DND-41 (cell line): ENCODE data around the gene RNF123.
A peak's percentile ranks its signal among the peaks of the same experiment; 100 is the strongest.

Source experiments
- ATAC-seq: fragments of 200-7000 bp; cut with Tn5 transposase; 3 replicates; pipeline ENCODE4 v1.9.1; 2021; ENCODE audit warnings: low read depth; ENCODE audit not compliant: insufficient read depth
- DNase-seq: peaks from one replicate; pipeline ENCODE4 v3.0.0-alpha.2; 2020
- H2AFZ ChIP-seq: 2 replicates; pipeline ENCODE4 v1.6.0; 2012; ENCODE audit warnings: low read depth, low read length
- H3K27ac ChIP-seq: 2 replicates; pipeline ENCODE4 v1.5.1; 2012; ENCODE audit warnings: low read length, inconsistent platforms
- H3K27me3 ChIP-seq: fragments of 200-600 bp; sonication (generic); 2 replicates; pipeline ENCODE4 v1.6.0; 2012; ENCODE audit warnings: low read length, mild to moderate bottlenecking, inconsistent platforms; ENCODE audit not compliant: insufficient read depth, poor library complexity
- H3K36me3 ChIP-seq: 2 replicates; pipeline ENCODE4 v1.5.1; 2012; ENCODE audit warnings: low read length, inconsistent platforms; ENCODE audit not compliant: insufficient read depth
- H3K4me1 ChIP-seq: 2 replicates; pipeline ENCODE4 v1.5.1; 2012; ENCODE audit warnings: mild to moderate bottlenecking, low read length; ENCODE audit not compliant: insufficient read depth
- H3K4me2 ChIP-seq: 2 replicates; pipeline ENCODE4 v1.6.0; 2012; ENCODE audit warnings: mild to moderate bottlenecking, moderate library complexity, low read length, inconsistent platforms; ENCODE audit not compliant: insufficient read depth
- H3K4me3 ChIP-seq, 2 experiments: fragments of 200-600 bp in 1 of 2; shearing (Covaris generic) in 1 of 2; 2 replicates each; pipeline ENCODE4 v1.5.1; 2012 to 2016; ENCODE audit warnings: inconsistent platforms in 2 of 2, low read length in 2 of 2, mild to moderate bottlenecking in 2 of 2, low read depth in 1 of 2, moderate library complexity in 1 of 2
- H3K79me2 ChIP-seq: 2 replicates; pipeline ENCODE4 v1.6.0; 2012; ENCODE audit warnings: low read length, inconsistent platforms; ENCODE audit not compliant: insufficient read depth
- H3K9ac ChIP-seq: 2 replicates; pipeline ENCODE4 v1.6.0; 2012; ENCODE audit warnings: low read depth, mild to moderate bottlenecking, inconsistent platforms, low read length, moderate library complexity
- H3K9me3 ChIP-seq: 2 replicates; pipeline ENCODE4 v1.5.1; 2012; ENCODE audit warnings: low read length, moderate library complexity, mild to moderate bottlenecking, inconsistent platforms; ENCODE audit not compliant: insufficient read depth, severe bottlenecking
- H4K20me1 ChIP-seq: 2 replicates; pipeline ENCODE4 v1.6.0; 2012; ENCODE audit warnings: low read length; ENCODE audit not compliant: insufficient read depth
- CTCF ChIP-seq: IDR thresholded peaks from 2 replicates; pipeline ENCODE4 v1.5.1; 2012; ENCODE audit warnings: borderline replicate concordance, low read length, moderate library complexity, mild to moderate bottlenecking; ENCODE audit not compliant: poor library complexity, severe bottlenecking; ENCODE audit errors: extremely low read depth
- EZH2 ChIP-seq: IDR thresholded peaks from 3 replicates; pipeline ENCODE4 v1.6.1; 2012; ENCODE audit warnings: borderline replicate concordance, low read depth, mild to moderate bottlenecking, moderate library complexity, low read length, inconsistent platforms; ENCODE audit not compliant: severe bottlenecking

Gene RNF123

DNA sequence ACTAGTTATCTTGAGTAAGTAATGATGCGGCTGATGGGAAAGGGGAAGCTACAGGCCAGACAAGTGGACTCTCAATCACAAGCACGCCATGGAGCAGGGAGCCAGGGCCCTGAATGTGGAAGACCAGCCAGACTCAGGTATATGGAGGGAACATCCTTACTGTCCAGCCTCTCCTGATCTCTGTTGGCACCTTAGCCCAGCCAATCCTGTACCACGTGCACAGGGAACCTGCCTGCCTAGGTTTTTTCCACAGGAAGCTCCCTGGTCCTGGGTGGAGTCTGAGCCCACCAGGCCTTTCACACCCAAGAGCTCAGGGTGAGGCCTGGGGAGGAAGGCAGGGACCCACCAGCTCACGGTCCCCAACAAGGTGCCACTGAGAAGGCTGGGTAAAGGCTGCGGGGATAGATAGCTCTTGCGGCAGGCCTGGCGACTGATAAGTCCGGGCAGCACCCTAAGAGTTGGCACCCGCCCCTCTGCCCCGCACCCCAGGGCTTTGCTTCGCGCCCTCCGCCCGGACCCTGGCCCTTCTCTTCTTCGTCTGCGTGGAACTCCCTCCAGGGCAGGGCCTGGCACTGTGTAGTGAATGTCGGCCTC is 16.1 kb upstream of the RNF123 start:
- H3K9me3 ChIP-seq: no peaks in the 10 kb centered on the region
- H3K27ac ChIP-seq: peak overlapping the region; percentile 87
- peaks cover 28% of the 10 kb centered on the region for H3K79me2 ChIP-seq
- no peaks in the 10 kb centered on the region for H3K27me3 ChIP-seq
- TF ChIP-seq CTCF: no peak
- no peak for TF ChIP-seq EZH2
- peak overlapping the region; percentile 81 for H2AFZ ChIP-seq
- H3K4me2 ChIP-seq: peak overlapping the region; percentile 99
- H3K4me1 ChIP-seq: peaks cover 34% of the 10 kb centered on the region
- peak overlapping the region; percentile 92 for H3K9ac ChIP-seq
- peak overlapping the region; percentile 72 to 97; a peak in 3 of 4 replicates for H3K4me3 ChIP-seq
- ATAC-seq (no peak), DNase-seq (no peak)
- peaks cover 16% of the 10 kb centered on the region; the same call in 1 of the 2 replicates for H4K20me1 ChIP-seq
- peaks cover 32% of the 10 kb centered on the region for H3K36me3 ChIP-seq

DNA sequence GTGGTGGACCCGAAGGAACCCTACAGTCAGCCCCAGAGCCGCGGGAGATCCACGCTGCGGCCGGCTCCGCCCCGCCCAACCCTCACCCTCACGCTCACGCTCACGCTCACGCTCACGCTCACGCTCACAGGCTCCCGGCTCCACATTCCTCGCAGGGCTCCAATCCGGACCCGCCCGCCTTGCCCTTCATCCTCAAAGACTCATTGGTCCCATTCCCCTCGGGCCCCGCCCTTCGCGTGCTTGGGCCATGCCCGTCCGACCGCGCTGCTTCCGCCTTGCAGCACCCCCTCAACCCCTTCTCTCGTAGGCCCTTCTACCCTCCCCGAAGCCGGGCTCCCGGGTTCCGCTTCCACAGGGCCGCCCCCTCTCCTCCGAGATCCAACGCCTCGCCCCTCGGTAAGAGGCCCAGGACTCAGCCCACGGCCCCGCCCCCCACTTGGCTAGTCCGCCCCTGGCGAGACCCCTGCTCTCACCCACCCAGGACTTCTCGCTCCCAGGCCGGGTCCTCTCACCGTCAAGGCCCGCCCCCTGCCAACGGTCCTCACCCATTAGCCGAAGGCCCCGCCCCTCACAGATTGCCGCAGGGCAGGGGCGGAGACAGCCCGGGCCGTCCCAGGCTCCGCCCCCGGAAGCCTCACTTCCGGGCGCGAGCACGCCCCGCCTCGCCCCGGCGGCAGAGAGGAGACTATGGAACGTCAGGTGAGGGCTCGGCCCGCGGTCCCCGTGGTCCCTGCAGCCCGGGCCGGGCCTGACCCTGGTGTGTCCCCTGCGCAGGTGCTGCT is 15.5 kb upstream of the RNF123 start, which contains the start of gene APEH:
Gene APEH, plus strand, starts transcription at position 637 of the 782 bp plus-strand sequence. Its CDS starts 51 bp downstream, at position 688.
- peak within 1 kb of the TSS; percentile 87 for H3K27ac ChIP-seq
- H3K4me3 ChIP-seq: peak within 1 kb of the TSS; percentile 72 to 97; a peak in 3 of 4 replicates
- H2AFZ ChIP-seq: peak within 1 kb of the TSS; percentile 83
- peak within 1 kb of the TSS; percentile 99 for H3K4me2 ChIP-seq
- H3K4me1 ChIP-seq: peaks cover 34% of the 10 kb centered on the region
- peaks cover 16% of the 10 kb centered on the region; the same call in 1 of the 2 replicates for H4K20me1 ChIP-seq
- peaks cover 39% of the 10 kb centered on the region for H3K36me3 ChIP-seq
- no peaks in the 10 kb centered on the region for H3K9me3 ChIP-seq
- peak; percentile 99 for DNase-seq
- TF ChIP-seq CTCF: no peak
- TF ChIP-seq EZH2: no peak
- H3K27me3 ChIP-seq: no peaks in the 10 kb centered on the region
- H3K79me2 ChIP-seq: peaks cover 28% of the 10 kb centered on the region
- peak; percentile 86 for ATAC-seq
- H3K9ac ChIP-seq: peak within 1 kb of the TSS; percentile 92

GRCh38 chr3:49674497-49674983 is 14.8 kb upstream of the RNF123 start:
- Histone ChIP-seq H3K4me3 (peak overlapping the region; percentile 72 to 97; a peak in 3 of 4 replicates), H3K4me2 (peak overlapping the region; percentile 99), H3K27ac (peak overlapping the region; percentile 87), H3K4me1 (peaks cover 34% of the 10 kb centered on the region), H3K36me3 (peaks cover 45% of the 10 kb centered on the region), H3K9ac (peak overlapping the region; percentile 92), H4K20me1 (peaks cover 16% of the 10 kb centered on the region; the same call in 1 of the 2 replicates), H3K9me3 (no peaks in the 10 kb centered on the region), H2AFZ (peak overlapping the region; percentile 83), H3K79me2 (peaks cover 28% of the 10 kb centered on the region), H3K27me3 (no peaks in the 10 kb centered on the region)
- TF ChIP-seq CTCF: no peak
- TF ChIP-seq EZH2: no peak
- ATAC-seq (peak; percentile 4), DNase-seq (peak; percentile 45)
